ENCODE measurements around the gene S100A1.
"Not testable (repeated sequence)": the region's sequence is repeated elsewhere in the genome, so short reads cannot be mapped to it uniquely, and the experiment has no call there.

DNA sequence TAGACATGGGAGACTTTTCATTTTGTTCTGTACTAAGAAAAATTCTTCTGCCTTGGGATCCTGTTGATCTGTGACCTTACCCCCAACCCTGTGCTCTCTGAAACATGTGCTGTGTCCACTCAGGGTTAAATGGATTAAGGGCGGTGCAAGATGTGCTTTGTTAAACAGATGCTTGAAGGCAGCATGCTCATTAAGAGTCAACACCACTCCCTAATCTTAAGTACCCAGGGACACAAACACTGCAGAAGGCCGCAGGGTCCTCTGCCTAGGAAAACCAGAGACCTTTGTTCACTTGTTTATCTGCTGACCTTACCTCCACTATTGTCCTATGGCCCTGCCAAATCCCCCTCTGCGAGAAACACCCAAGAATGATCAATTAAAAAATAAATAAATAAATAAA is 44.7 kb upstream of the S100A1 start:
- TF ChIP-seq, protein P1, sequence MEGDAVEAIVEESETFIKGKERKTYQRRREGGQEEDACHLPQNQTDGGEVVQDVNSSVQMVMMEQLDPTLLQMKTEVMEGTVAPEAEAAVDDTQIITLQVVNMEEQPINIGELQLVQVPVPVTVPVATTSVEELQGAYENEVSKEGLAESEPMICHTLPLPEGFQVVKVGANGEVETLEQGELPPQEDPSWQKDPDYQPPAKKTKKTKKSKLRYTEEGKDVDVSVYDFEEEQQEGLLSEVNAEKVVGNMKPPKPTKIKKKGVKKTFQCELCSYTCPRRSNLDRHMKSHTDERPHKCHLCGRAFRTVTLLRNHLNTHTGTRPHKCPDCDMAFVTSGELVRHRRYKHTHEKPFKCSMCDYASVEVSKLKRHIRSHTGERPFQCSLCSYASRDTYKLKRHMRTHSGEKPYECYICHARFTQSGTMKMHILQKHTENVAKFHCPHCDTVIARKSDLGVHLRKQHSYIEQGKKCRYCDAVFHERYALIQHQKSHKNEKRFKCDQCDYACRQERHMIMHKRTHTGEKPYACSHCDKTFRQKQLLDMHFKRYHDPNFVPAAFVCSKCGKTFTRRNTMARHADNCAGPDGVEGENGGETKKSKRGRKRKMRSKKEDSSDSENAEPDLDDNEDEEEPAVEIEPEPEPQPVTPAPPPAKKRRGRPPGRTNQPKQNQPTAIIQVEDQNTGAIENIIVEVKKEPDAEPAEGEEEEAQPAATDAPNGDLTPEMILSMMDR (CRISPR knock-in tag; IDR thresholded peaks at IDR 0.05) = not testable (repeated sequence)
- TF ChIP-seq SRSF9 (IDR thresholded peaks at IDR 0.05; ENCODE audit: borderline replicate concordance, insufficient read depth, low read depth, low read length, poor library complexity, severe bottlenecking); DDIT3 (CRISPR knock-in tag; IDR thresholded peaks at IDR 0.05); EZH2 (conservative IDR thresholded peaks at IDR 0.05; ENCODE audit: low read depth, low read length); GABPB1 (CRISPR knock-in tag; IDR thresholded peaks at IDR 0.05); JDP2 (CRISPR knock-in tag; IDR thresholded peaks at IDR 0.05; ENCODE audit: borderline replicate concordance): not testable (repeated sequence)
